ENCODE results near the gene DHX35. TPM values are rescaled to one million over a fixed set of nuclear protein-coding genes. Genes with fewer than 3 reads are reported as not detected.
A peak's percentile ranks its signal among the peaks of the same experiment; 100 is the strongest.

Gene DHX35
- total and polyA plus RNA-seq, 2 of the 13 experiments (the other 11 are each of a cell fraction or from before 2014, with no cell fraction given), result 25.8 to 28.7 TPM

DNA sequence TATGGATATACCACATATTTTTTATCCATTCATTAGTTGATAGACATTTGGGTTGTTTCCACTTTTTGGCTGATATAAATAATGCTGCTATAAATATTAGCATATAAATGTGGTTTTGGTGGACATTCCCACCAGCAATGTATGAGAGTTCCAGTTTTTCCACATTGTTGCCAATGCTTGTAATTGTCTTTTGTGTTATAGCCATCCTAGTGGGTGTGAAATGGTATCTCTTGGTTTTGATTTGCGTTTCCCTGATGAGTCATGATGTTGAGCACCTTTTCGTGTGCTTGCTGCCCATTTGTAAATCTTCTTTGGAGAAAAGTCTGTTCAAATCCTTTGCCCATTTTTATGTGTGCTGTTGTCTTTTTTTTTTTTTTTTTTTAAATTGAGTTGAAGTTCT, 54.4 kb downstream of the DHX35 start:
- FAIRE-seq (no peak), ATAC-seq (no peak), DNase-seq (ENCODE audit: low spot score) (no peak)
- Histone ChIP-seq H3K4me2 (ENCODE audit: low read depth, low read length) (no peak overlapping the region), H3K4me1 (ENCODE audit: insufficient read depth, low read length) (peaks cover 39% of the 10 kb centered on the region), H3K9me3 (ENCODE audit: low read length) (no peaks in the 10 kb centered on the region), H3K4me3 (replicated peaks in 1 of 3; ENCODE audit: insufficient read depth in 1 of 3, low read depth in 2 of 3, low read length in 3 of 3) (no peak overlapping the region), H3K36me3 (replicated peaks in 1 of 2; ENCODE audit: control insufficient read depth in 1 of 2, insufficient read depth in 2 of 2, low read length in 2 of 2) (peaks cover 25 to 63% of the 10 kb centered on the region in 2 experiments), H4K20me1 (ENCODE audit: insufficient read depth, low read length) (no peaks in the 10 kb centered on the region), H2AFZ (ENCODE audit: low read length) (no peak overlapping the region), H3K27me3 (ENCODE audit: control insufficient read depth in 1 of 2, insufficient read depth in 2 of 2, low read length in 2 of 2) (no peaks in the 10 kb centered on the region), H3K79me2 (ENCODE audit: insufficient read depth, low read length) (no peaks in the 10 kb centered on the region), H3K9ac (ENCODE audit: insufficient read depth, low read depth, low read length) (no peak overlapping the region), H3K27ac (ENCODE audit: extremely low read length, insufficient read depth, low read length) (no peak overlapping the region)
- intact Hi-C loops (cut with micrococcal nuclease; ENCODE audit: unreplicated experiment), result no loop called here
- in situ Hi-C loops (cut with HindIII; ENCODE audit: extremely low pct_ligation_motif_present, low pct_unique_long_range_greater_than_20kb), result no loop called here
- TF ChIP-seq, protein P1, sequence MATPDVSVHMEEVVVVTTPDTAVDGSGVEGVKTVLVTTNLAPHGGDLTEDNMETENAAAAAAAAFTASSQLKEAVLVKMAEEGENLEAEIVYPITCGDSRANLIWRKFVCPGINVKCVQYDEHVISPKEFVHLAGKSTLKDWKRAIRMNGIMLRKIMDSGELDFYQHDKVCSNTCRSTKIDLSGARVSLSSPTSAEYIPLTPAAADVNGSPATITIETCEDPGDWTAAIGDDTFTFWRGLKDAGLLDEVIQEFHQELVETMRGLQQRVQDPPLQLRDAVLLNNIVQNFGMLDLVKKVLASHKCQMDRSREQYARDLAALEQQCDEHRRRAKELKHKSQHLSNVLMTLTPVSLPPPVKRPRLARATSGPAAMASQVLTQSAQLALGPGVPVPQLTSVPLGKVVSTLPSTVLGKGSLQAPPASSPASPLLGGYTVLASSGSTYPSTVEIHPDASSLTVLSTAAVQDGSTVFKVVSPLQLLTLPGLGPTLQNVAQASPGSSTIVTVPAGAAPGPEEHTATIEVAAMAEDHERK (CRISPR knock-in tag; IDR thresholded peaks at IDR 0.05; ENCODE audit: low read depth), result no peak
- TF ChIP-seq GATA4 (IDR thresholded peaks at IDR 0.05; ENCODE audit: borderline replicate concordance, low read depth) (no peak), MEIS1 (CRISPR knock-in tag; IDR thresholded peaks at IDR 0.05; ENCODE audit: borderline replicate concordance) (no peak), ZNF746 (CRISPR knock-in tag; IDR thresholded peaks at IDR 0.05) (no peak)
- 99% methylated on average over 2 of the region's 2 CpGs for WGBS (ENCODE audit: low lambda C conversion rate)
- BruUV-seq (replicated peaks), result no TSS peak
- ChIA-PET CTCF (ENCODE audit: low intra/inter-chr PET ratio, low total read pairs) (interaction anchor here (0.6 kb wide), 1 partner anchor 1454 kb away, joined by 4 read pairs; no protein-coding TSS in a partner anchor), POLR2A (no interaction called here)

DNA sequence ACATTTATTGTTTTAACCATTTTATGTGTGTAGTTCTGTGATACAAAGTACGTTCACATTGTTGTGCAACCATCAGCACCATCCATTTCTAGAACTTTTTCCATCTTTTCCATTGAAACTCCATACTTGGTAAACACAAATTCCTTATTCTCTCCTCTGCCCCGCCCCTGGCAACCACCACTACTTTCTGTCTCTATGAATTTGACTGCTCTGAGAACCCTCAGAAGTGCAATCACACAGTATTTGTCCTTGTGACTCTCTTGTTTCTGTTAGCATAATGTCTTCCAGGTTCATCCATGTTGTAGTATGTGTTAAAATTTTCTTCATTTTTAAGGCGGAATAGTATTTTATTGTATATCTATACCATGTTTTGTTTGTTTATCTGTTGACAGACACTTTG, 56.9 kb downstream of the DHX35 start:
- BruUV-seq (replicated peaks), result no TSS peak
- Histone ChIP-seq H2AFZ (ENCODE audit: low read length) (no peak overlapping the region), H3K27me3 (ENCODE audit: control insufficient read depth in 1 of 2, insufficient read depth in 2 of 2, low read length in 2 of 2) (no peaks in the 10 kb centered on the region), H3K4me3 (replicated peaks in 1 of 3; ENCODE audit: insufficient read depth in 1 of 3, low read depth in 2 of 3, low read length in 3 of 3) (no peak overlapping the region), H3K36me3 (replicated peaks in 1 of 2; ENCODE audit: control insufficient read depth in 1 of 2, insufficient read depth in 2 of 2, low read length in 2 of 2) (peaks cover 45 to 87% of the 10 kb centered on the region in 2 experiments), H3K9ac (ENCODE audit: insufficient read depth, low read depth, low read length) (no peak overlapping the region), H3K27ac (ENCODE audit: extremely low read length, insufficient read depth, low read length) (no peak overlapping the region), H3K4me2 (ENCODE audit: low read depth, low read length) (no peak overlapping the region), H4K20me1 (ENCODE audit: insufficient read depth, low read length) (no peaks in the 10 kb centered on the region), H3K4me1 (ENCODE audit: insufficient read depth, low read length) (peaks cover 24% of the 10 kb centered on the region), H3K9me3 (ENCODE audit: low read length) (no peaks in the 10 kb centered on the region), H3K79me2 (ENCODE audit: insufficient read depth, low read length) (no peaks in the 10 kb centered on the region)
- POLR2A ChIA-PET, result no interaction called here
- ATAC-seq (no peak), DNase-seq (ENCODE audit: low spot score) (no peak), FAIRE-seq (no peak)
- intact Hi-C loops (cut with micrococcal nuclease; ENCODE audit: unreplicated experiment) (no loop called here), in situ Hi-C loops (cut with HindIII; ENCODE audit: extremely low pct_ligation_motif_present, low pct_unique_long_range_greater_than_20kb) (no loop called here)
- 97% methylated on average over 3 of the region's 3 CpGs for WGBS (ENCODE audit: low lambda C conversion rate)
- TF ChIP-seq CEBPG (CRISPR knock-in tag; IDR thresholded peaks at IDR 0.05) (no peak), CEBPB (IDR thresholded peaks at IDR 0.05; ENCODE audit: borderline replicate concordance, low read depth, low read length) (peak; percentile 18; the same call in 1 of the 2 replicates)
- CTCF ChIA-PET (ENCODE audit: low intra/inter-chr PET ratio, low total read pairs), result no interaction called here

Data from HepG2 (cell line).